Vagina (tissue), 2 donors: ENCODE results near the gene ZSWIM7. TPM values are rescaled to one million over a fixed set of nuclear protein-coding genes. Genes with fewer than 3 reads are reported as not detected.

Source experiments
- DNase-seq, 2 donors: peaks; one replicate each; pipeline ENCODE4 v3.0.0-alpha.2; 2017; ENCODE audit errors: extremely low spot score in 2 of 2
- H3K27ac ChIP-seq: fragments of 200-600 bp; sonication (generic); one replicate; pipeline ENCODE4 v1.5.1; 2019
- H3K27me3 ChIP-seq: fragments of 200-600 bp; sonication (generic); one replicate; pipeline ENCODE4 v1.5.1; 2019
- H3K36me3 ChIP-seq, 2 donors: fragments of 200-600 bp; sonication (generic); one replicate each; pipeline ENCODE4 v1.5.1; 2017 to 2019
- H3K4me1 ChIP-seq: fragments of 200-600 bp; sonication (generic); one replicate; pipeline ENCODE4 v1.5.1; 2019
- H3K4me3 ChIP-seq, 2 donors: fragments of 200-600 bp; sonication (generic); 1 replicate in 1 of 2; 2 replicates in 1 of 2; pipeline ENCODE4 v1.5.1; 2016 to 2019
- H3K9me3 ChIP-seq: fragments of 200-600 bp; sonication (generic); one replicate; pipeline ENCODE4 v1.5.1; 2019
- POLR2A ChIP-seq, 2 donors: fragments of 450-650 bp; IDR thresholded peaks; one replicate each; pipeline ENCODE4 v1.6.1; 2017; ENCODE audit warnings: antibody characterized with exemption in 2 of 2, mild to moderate bottlenecking in 2 of 2, moderate library complexity in 2 of 2
- POLR2AphosphoS5 ChIP-seq, 2 donors: sonication (generic); formaldehyde crosslinking; IDR thresholded peaks; one replicate each; pipeline ENCODE4 v1.9.0; 2017; ENCODE audit warnings: antibody characterized with exemption in 2 of 2, mild to moderate bottlenecking in 2 of 2, low read depth in 1 of 2; ENCODE audit not compliant: insufficient read depth in 1 of 2
- intact Hi-C: fragments of 100-400 bp; cut with DNase I; formaldehyde crosslinking; loops from one replicate; pipeline ENCODE4 v1.15.1; 2023
- total RNA-seq: library from RNA; depleted of rRNA; stranded (reverse); fragments of >200 nt; gene quantifications from one replicate; pipeline ENCODE4 v1.2.3, GENCODE V29; 2016
- TF ChIP-seq, protein P1 (sequence below), 3 experiments: fragments of 450-650 bp in 2 of 3; fragments of 200-600 bp in 1 of 3; sonication (generic) in 1 of 3; IDR thresholded peaks; one replicate each; pipeline ENCODE4 v1.5.1; 2017 to 2019; ENCODE audit warnings: antibody characterized with exemption in 3 of 3, mild to moderate bottlenecking in 2 of 3, moderate library complexity in 2 of 3

Gene ZSWIM7
- total RNA-seq, 1 donor from 2014 or later = 18.9 TPM

DNA sequence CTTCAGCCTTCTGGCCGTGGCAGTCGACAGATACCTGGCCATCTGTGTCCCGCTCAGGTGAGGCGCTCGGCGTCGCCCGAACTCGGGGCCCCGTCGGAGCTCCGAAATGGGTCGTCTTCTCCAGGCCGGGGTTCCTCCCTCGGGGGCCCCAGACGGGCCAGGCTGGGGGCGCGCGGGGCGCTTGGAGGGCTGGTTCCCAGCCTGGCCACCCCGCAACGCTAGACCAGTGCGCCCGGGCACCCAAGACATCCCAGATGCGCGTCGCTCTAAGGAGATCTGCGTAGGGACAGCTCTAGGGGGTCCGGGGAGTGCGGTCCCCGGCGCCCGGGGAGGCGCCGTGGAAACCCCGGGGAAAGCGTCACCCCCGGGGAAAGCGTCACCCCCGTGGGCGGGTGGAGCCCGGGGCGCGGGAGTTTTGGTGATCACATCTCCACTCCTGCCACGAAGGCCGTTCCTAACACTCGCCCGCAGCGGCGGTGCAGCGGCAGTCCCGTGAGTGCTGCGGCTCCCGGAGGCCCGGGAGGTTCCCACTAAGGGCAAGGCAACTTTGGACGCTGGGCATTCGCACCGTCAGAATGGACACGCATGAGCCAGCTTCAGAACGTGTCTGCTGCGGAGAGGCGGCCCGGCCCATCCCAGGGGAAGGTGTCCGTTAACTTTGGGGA lies 53.8 kb downstream of the ZSWIM7 start:
- H3K36me3 ChIP-seq = no peaks in the 10 kb centered on the region
- peaks cover 21% of the 10 kb centered on the region for H3K4me1 ChIP-seq
- no peak for DNase-seq
- TF ChIP-seq POLR2A (IDR thresholded peaks at IDR 0.05) (no peak), POLR2AphosphoS5 (IDR thresholded peaks at IDR 0.05; ENCODE audit: insufficient read depth in 1 of 2, low read depth in 1 of 2) (no peak)
- TF ChIP-seq, protein P1, sequence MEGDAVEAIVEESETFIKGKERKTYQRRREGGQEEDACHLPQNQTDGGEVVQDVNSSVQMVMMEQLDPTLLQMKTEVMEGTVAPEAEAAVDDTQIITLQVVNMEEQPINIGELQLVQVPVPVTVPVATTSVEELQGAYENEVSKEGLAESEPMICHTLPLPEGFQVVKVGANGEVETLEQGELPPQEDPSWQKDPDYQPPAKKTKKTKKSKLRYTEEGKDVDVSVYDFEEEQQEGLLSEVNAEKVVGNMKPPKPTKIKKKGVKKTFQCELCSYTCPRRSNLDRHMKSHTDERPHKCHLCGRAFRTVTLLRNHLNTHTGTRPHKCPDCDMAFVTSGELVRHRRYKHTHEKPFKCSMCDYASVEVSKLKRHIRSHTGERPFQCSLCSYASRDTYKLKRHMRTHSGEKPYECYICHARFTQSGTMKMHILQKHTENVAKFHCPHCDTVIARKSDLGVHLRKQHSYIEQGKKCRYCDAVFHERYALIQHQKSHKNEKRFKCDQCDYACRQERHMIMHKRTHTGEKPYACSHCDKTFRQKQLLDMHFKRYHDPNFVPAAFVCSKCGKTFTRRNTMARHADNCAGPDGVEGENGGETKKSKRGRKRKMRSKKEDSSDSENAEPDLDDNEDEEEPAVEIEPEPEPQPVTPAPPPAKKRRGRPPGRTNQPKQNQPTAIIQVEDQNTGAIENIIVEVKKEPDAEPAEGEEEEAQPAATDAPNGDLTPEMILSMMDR (IDR thresholded peaks at IDR 0.05) = no peak
- H3K4me3 ChIP-seq = peak overlapping the region; percentile 57 to 74
- intact Hi-C loops = no loop called here
- H3K27me3 ChIP-seq = no peaks in the 10 kb centered on the region
- H3K27ac ChIP-seq = peak overlapping the region; percentile 68
- H3K9me3 ChIP-seq = no peaks in the 10 kb centered on the region

DNA sequence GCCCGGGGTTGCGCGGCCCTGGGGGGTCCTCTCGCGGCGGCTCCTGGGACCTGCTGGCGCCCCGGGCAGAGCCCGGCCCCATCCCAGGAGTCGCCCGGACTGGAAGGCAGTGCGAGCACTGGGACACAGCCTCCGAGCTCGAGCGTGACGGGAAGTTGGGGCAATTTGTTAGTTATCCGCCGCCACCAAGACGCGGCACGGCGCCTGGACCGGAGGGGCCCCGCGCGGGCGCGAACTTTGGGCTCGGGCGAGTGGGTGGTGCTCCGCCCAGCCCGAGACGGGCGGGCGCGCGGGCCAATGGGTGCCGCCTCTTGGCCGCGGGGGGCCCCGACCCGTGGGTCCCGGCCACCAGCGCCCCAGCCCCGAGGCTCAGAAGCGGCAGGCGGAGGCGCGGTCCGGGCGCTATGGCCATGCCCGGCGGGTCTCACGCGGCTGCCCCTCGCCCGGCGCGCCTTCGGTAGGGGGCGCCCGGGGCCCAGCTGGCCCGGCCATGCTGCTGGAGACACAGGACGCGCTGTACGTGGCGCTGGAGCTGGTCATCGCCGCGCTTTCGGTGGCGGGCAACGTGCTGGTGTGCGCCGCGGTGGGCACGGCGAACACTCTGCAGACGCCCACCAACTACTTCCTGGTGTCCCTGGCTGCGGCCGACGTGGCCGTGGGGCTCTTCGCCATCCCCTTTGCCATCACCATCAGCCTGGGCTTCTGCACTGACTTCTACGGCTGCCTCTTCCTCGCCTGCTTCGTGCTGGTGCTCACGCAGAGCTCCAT lies 54.6 kb downstream of the ZSWIM7 start, which contains the start of gene ADORA2B:
Gene ADORA2B (plus strand): TSS at position 372 of the 768 bp plus-strand sequence. CDS start 119 bp downstream, at position 491.
- Histone ChIP-seq H3K27me3 (no peaks in the 10 kb centered on the region), H3K4me1 (peaks cover 21% of the 10 kb centered on the region), H3K4me3 (peak within 1 kb of the TSS; percentile 57 to 74), H3K36me3 (no peaks in the 10 kb centered on the region), H3K9me3 (no peaks in the 10 kb centered on the region), H3K27ac (peak within 1 kb of the TSS; percentile 68)
- DNase-seq = no peak
- TF ChIP-seq POLR2A (IDR thresholded peaks at IDR 0.05) (no peak), POLR2AphosphoS5 (IDR thresholded peaks at IDR 0.05; ENCODE audit: insufficient read depth in 1 of 2, low read depth in 1 of 2) (peak in 1 of 2 donors; percentile 35)
- TF ChIP-seq, protein P1 (IDR thresholded peaks at IDR 0.05) = peak in 1 of 3 experiments; percentile 46
- intact Hi-C loops = no loop called here

DNA sequence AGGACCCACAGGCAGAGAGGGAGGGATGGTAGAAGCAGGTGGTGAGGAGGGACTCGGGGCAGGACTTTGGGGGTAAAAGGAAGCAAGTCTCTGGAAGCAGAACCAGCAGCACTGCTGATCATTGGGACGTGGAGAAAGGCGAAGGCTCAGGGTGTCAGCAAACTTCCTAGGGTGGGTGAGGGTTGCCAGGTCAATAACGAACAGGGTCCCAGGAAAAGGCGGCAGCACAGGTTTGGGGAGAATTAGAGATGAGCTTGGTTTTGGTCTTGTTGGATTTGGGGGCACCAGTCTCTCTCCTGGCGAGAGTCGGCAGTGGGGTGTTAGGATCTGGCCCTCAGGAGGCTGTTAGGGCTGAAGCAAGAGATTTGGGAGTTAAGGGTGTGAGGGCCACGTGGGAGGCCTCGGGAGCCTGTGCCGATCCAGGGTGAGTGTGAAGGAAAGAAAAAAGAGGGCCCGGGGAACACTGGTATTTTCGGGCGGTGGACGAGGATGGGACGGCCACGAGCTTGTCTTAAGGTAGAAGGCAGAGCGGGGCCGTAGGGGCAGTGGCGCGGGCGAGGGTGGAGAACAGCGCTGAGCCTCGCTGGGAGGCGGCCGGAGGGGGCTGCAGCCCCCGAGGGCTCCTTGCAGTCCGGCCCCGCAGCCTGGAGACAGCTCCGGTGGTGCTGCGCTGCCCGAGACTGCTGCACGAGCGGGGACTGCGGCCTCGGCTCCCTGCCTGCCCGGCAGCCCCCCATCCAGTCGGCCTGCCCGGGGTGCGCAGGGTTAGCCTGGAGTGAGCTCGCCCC lies 55.3 kb downstream of the ZSWIM7 start:
- no peaks in the 10 kb centered on the region for H3K27me3 ChIP-seq
- H3K27ac ChIP-seq = peak overlapping the region; percentile 68
- H3K36me3 ChIP-seq = no peaks in the 10 kb centered on the region
- TF ChIP-seq POLR2A (IDR thresholded peaks at IDR 0.05) (no peak), POLR2AphosphoS5 (IDR thresholded peaks at IDR 0.05; ENCODE audit: insufficient read depth in 1 of 2, low read depth in 1 of 2) (no peak)
- TF ChIP-seq, protein P1 (IDR thresholded peaks at IDR 0.05) = no peak
- H3K9me3 ChIP-seq = no peaks in the 10 kb centered on the region
- peak overlapping the region; percentile 57 to 74 for H3K4me3 ChIP-seq
- H3K4me1 ChIP-seq = peaks cover 21% of the 10 kb centered on the region
- intact Hi-C loops = no loop called here
- no peak for DNase-seq

GRCh38 chr17:15942207-15942833 lies 57.2 kb downstream of the ZSWIM7 start:
- TF ChIP-seq, protein P1 (IDR thresholded peaks at IDR 0.05) = no peak
- TF ChIP-seq POLR2AphosphoS5 (IDR thresholded peaks at IDR 0.05; ENCODE audit: insufficient read depth in 1 of 2, low read depth in 1 of 2) (no peak), POLR2A (IDR thresholded peaks at IDR 0.05) (no peak)
- Histone ChIP-seq H3K27ac (no peak overlapping the region), H3K4me3 (no peak overlapping the region), H3K4me1 (peaks cover 21% of the 10 kb centered on the region), H3K36me3 (no peaks in the 10 kb centered on the region), H3K27me3 (no peaks in the 10 kb centered on the region), H3K9me3 (no peaks in the 10 kb centered on the region)
- DNase-seq = no peak
- intact Hi-C loops = no loop called here
